MM.1S (cell line): ENCODE measurements around the gene SIGLEC8.

Experiments used
- CTCF ChIP-seq: fragments of 300-600 bp; sonication (generic); IDR thresholded peaks from 2 replicates; pipeline ENCODE4 v1.5.1; 2016; ENCODE audit warnings: antibody characterized with exemption, low read length, mixed read lengths
- EZH2 ChIP-seq: fragments of 300-600 bp; sonication (generic); optimal IDR thresholded peaks from 2 replicates; pipeline ENCODE3; 2017; ENCODE audit warnings: low read depth, mild to moderate bottlenecking, antibody characterized with exemption, low read length, mixed read lengths
- EZH2phosphoT487 ChIP-seq: fragments of 300-600 bp; sonication (generic); IDR thresholded peaks from 2 replicates; pipeline ENCODE4 v1.6.1; 2018; ENCODE audit warnings: antibody characterized with exemption, low read length

- TF ChIP-seq CTCF (no peak), EZH2phosphoT487 (no peak), EZH2 (no peak)
These were observed 31.1 kb downstream of the SIGLEC8 start for GRCh38 chr19:51427201-51427600.
